ENCODE results near the gene ANKRD37. TPM values are rescaled to one million over a fixed set of nuclear protein-coding genes. Genes with fewer than 3 reads are reported as not detected.

Gene ANKRD37
- total RNA-seq (2022): 4.4 and 5.5 TPM in 2 replicates
- Bru-seq, nascent RNA: percentile 70 among the genes with signal in this experiment
- BruChase-seq, experiment 1, labeled RNA remaining after a 6-hour chase: percentile 44 among the genes with signal in this experiment
- BruChase-seq, experiment 2, labeled RNA remaining after a 2-hour chase: percentile 50 among the genes with signal in this experiment
- long read RNA-seq, transcript ANKRD37-201 (5 exons, 1,141 nt): major isoform, 5 of 13 reads
- long read RNA-seq, partial matches to known transcripts: 0 of 13 reads
- long read RNA-seq, other reads (novel, unspliced or antisense): 8 of 13 reads

GRCh38 chr4:185396724-185397385 lies at the start of gene ANKRD37:
Gene ANKRD37 (plus strand): TSS chr4:185396841. CDS start chr4:185396924, 83 bp downstream.
- TF ChIP-seq CTCF (IDR thresholded peaks at IDR 0.05; ENCODE audit: unreplicated experiment): no peak
- DNase-seq (ENCODE audit: unreplicated experiment): peak; percentile 41
- no TSS peak for BruUV-seq (replicated peaks)
- Mint-ChIP-seq H3K4me1 (ENCODE audit: insufficient read depth, unreplicated experiment) (peaks cover 7% of the 10 kb centered on the region), H3K4me3 (ENCODE audit: unreplicated experiment) (peak within 1 kb of the TSS; percentile 88), H3K36me3 (ENCODE audit: insufficient read depth, unreplicated experiment) (peaks cover 50% of the 10 kb centered on the region), H3K9me3 (ENCODE audit: unreplicated experiment) (no peaks in the 10 kb centered on the region), H3K27ac (ENCODE audit: low read depth, unreplicated experiment) (peak within 1 kb of the TSS; percentile 99), H3K27me3 (ENCODE audit: insufficient read depth, unreplicated experiment) (no peaks in the 10 kb centered on the region)
- intact Hi-C loops (cut with micrococcal nuclease): loop anchor here (2.0 to 5.0 kb wide), 2 partner anchors 194 to 200 kb away; partner anchors contain the start of gene CFAP97
- ChIA-PET POLR2A (interaction anchor here (0.6 to 6.7 kb wide), 26 partner anchors 9 to 982 kb away, joined by 3 to 81 read pairs (median 4); partner anchors contain the start of genes CFAP97, SLC25A4, SNX25 and TLR3), CTCF (interaction anchor here (0.5 to 1.5 kb wide), 7 partner anchors 8 to 735 kb away, joined by 3 to 4 read pairs (median 3); partner anchors contain the start of gene CCDC110)

GRCh38 chr4:185346975-185347601 lies 49.6 kb upstream of the ANKRD37 start:
- POLR2A ChIA-PET: no interaction called here
- H3K4me3 Mint-ChIP-seq (ENCODE audit: unreplicated experiment): no peak overlapping the region

GRCh38 chr4:185351691-185352090 lies 45.0 kb upstream of the ANKRD37 start:
- Mint-ChIP-seq H3K4me3 (ENCODE audit: unreplicated experiment) (no peak overlapping the region), H3K36me3 (ENCODE audit: insufficient read depth, unreplicated experiment) (peaks cover 12% of the 10 kb centered on the region), H3K9me3 (ENCODE audit: unreplicated experiment) (no peaks in the 10 kb centered on the region), H3K27ac (ENCODE audit: low read depth, unreplicated experiment) (no peak overlapping the region), H3K4me1 (ENCODE audit: insufficient read depth, unreplicated experiment) (no peaks in the 10 kb centered on the region), H3K27me3 (ENCODE audit: insufficient read depth, unreplicated experiment) (no peaks in the 10 kb centered on the region)
- TF ChIP-seq CTCF (IDR thresholded peaks at IDR 0.05; ENCODE audit: unreplicated experiment): no peak
- no TSS peak for BruUV-seq (replicated peaks)
- DNase-seq (ENCODE audit: unreplicated experiment): no peak
- POLR2A ChIA-PET: no interaction called here
- intact Hi-C loops (cut with micrococcal nuclease): no loop called here
- CTCF ChIA-PET: no interaction called here

More at GRCh38 chr4:185346975-185347601, 49.6 kb upstream of the ANKRD37 start:
- peaks cover 18% of the 10 kb centered on the region for H3K36me3 Mint-ChIP-seq (ENCODE audit: insufficient read depth, unreplicated experiment)
- no peaks in the 10 kb centered on the region for H3K27me3 Mint-ChIP-seq (ENCODE audit: insufficient read depth, unreplicated experiment)
- TF ChIP-seq CTCF (IDR thresholded peaks at IDR 0.05; ENCODE audit: unreplicated experiment): no peak
- H3K9me3 Mint-ChIP-seq (ENCODE audit: unreplicated experiment): no peaks in the 10 kb centered on the region
- CTCF ChIA-PET: no interaction called here
- no peaks in the 10 kb centered on the region for H3K4me1 Mint-ChIP-seq (ENCODE audit: insufficient read depth, unreplicated experiment)
- no peak for DNase-seq (ENCODE audit: unreplicated experiment)
- no TSS peak for BruUV-seq (replicated peaks)
- H3K27ac Mint-ChIP-seq (ENCODE audit: low read depth, unreplicated experiment): no peak overlapping the region
- intact Hi-C loops (cut with micrococcal nuclease): no loop called here

GRCh38 chr4:185352202-185352601 lies 44.4 kb upstream of the ANKRD37 start:
- H3K36me3 Mint-ChIP-seq (ENCODE audit: insufficient read depth, unreplicated experiment): peaks cover 11% of the 10 kb centered on the region
- no peak for TF ChIP-seq CTCF (IDR thresholded peaks at IDR 0.05; ENCODE audit: unreplicated experiment)
- H3K4me3 Mint-ChIP-seq (ENCODE audit: unreplicated experiment): no peak overlapping the region
- POLR2A ChIA-PET: no interaction called here
- H3K4me1 Mint-ChIP-seq (ENCODE audit: insufficient read depth, unreplicated experiment): no peaks in the 10 kb centered on the region
- H3K9me3 Mint-ChIP-seq (ENCODE audit: unreplicated experiment): no peaks in the 10 kb centered on the region
- BruUV-seq (replicated peaks): no TSS peak
- H3K27ac Mint-ChIP-seq (ENCODE audit: low read depth, unreplicated experiment): no peak overlapping the region
- intact Hi-C loops (cut with micrococcal nuclease): no loop called here
- CTCF ChIA-PET: no interaction called here
- DNase-seq (ENCODE audit: unreplicated experiment): no peak
- H3K27me3 Mint-ChIP-seq (ENCODE audit: insufficient read depth, unreplicated experiment): no peaks in the 10 kb centered on the region
